Endothelial cell of umbilical vein (primary cell): ENCODE results near the gene LHFPL5. TPM values are rescaled to one million over a fixed set of nuclear protein-coding genes. Genes with fewer than 3 reads are reported as not detected.

Source experiments
- BruUV-seq: library from RNA; stranded (reverse); fragments of 400-500 nt; replicated peaks from 2 replicates; lab custom pipeline; 2021; lab: Mats Ljungman, UMichigan
- CTCF ChIA-PET: fragments of 300-600, 350-600 bp; sonication (Branson Sonifier 250); formaldehyde crosslinking; loops from one replicate; lab custom pipeline; 2021; ENCODE audit warnings: antibody characterized with exemption, inconsistent platforms; lab: Charles Lee
- POLR2A ChIA-PET: fragments of 300-600, 350-600 bp; sonication (Branson Sonifier 250); formaldehyde crosslinking; loops from one replicate; lab custom pipeline; 2021; ENCODE audit warnings: antibody characterized with exemption, inconsistent platforms; lab: Charles Lee
- DNase-seq: peaks from one replicate; pipeline ENCODE4 v3.0.0-alpha.2; 2011; ENCODE audit warnings: low read depth, low spot score
- FAIRE-seq: peaks from 2 replicates; lab custom pipeline; 2011; peaks lifted over from hg19 to GRCh38; lab: Jason Lieb, UNC
- H2AFZ ChIP-seq: 2 replicates; pipeline ENCODE4 v1.6.0; 2012; ENCODE audit warnings: low read depth, low read length, control low read depth, inconsistent platforms
- H3K27ac ChIP-seq: 2 replicates; pipeline ENCODE4 v1.5.1; 2011; ENCODE audit warnings: low read depth, mild to moderate bottlenecking, control low read depth, low read length, moderate library complexity; ENCODE audit not compliant: insufficient read depth
- H3K27me3 ChIP-seq, 2 experiments: 2 replicates each; pipeline versions ENCODE4 v1.6.0 to v1.6.1; 2011; ENCODE audit warnings: low read length in 2 of 2, mixed read lengths in 1 of 2; ENCODE audit not compliant: control insufficient read depth in 2 of 2, insufficient read depth in 2 of 2
- H3K36me3 ChIP-seq, 2 experiments: 2 replicates in 1 of 2; 3 replicates in 1 of 2; pipeline ENCODE4 v1.5.1; 2011; ENCODE audit warnings: low read length in 2 of 2, mild to moderate bottlenecking in 1 of 2, moderate library complexity in 1 of 2; ENCODE audit not compliant: control insufficient read depth in 2 of 2, insufficient read depth in 2 of 2; ENCODE audit errors: extremely low read depth in 1 of 2
- H3K4me1 ChIP-seq: 3 replicates; pipeline ENCODE4 v1.5.1; 2011; ENCODE audit warnings: mild to moderate bottlenecking, low read length; ENCODE audit not compliant: control insufficient read depth, insufficient read depth; ENCODE audit errors: extremely low read depth
- H3K4me2 ChIP-seq: 2 replicates; pipeline ENCODE4 v1.6.1; 2011; ENCODE audit warnings: low read length, control low read depth, mixed read lengths; ENCODE audit not compliant: insufficient read depth
- H3K4me3 ChIP-seq, 3 experiments: fragments of 200-600 bp in 1 of 3; sonication (generic), shearing (Covaris generic) in 1 of 3; replicated peaks in 1 of 3; 2 replicates each; pipeline ENCODE4 v1.5.1; 2011 to 2016; ENCODE audit warnings: control low read depth in 3 of 3, low read length in 3 of 3, mild to moderate bottlenecking in 2 of 3, inconsistent platforms in 1 of 3, low read depth in 1 of 3, moderate library complexity in 1 of 3; ENCODE audit not compliant: insufficient read depth in 1 of 3
- H3K79me2 ChIP-seq: 2 replicates; pipeline ENCODE4 v1.6.0; 2012; ENCODE audit warnings: low read length, inconsistent platforms; ENCODE audit not compliant: control insufficient read depth, insufficient read depth
- H3K9ac ChIP-seq: replicated peaks from 2 replicates; pipeline ENCODE3; 2011; ENCODE audit warnings: low read length, control low read depth; ENCODE audit not compliant: insufficient read depth; ENCODE audit errors: extremely low read depth
- H3K9me1 ChIP-seq: replicated peaks from 3 replicates; pipeline ENCODE4 v1.6.0; 2011; ENCODE audit warnings: mild to moderate bottlenecking, low read length; ENCODE audit not compliant: control insufficient read depth, insufficient read depth; ENCODE audit errors: extremely low read depth
- H3K9me3 ChIP-seq: replicated peaks from 2 replicates; pipeline ENCODE4 v1.5.1; 2012; ENCODE audit warnings: low read length, inconsistent platforms; ENCODE audit not compliant: control insufficient read depth, insufficient read depth
- H4K20me1 ChIP-seq: replicated peaks from 2 replicates; pipeline ENCODE3; 2011; ENCODE audit warnings: mild to moderate bottlenecking, low read length; ENCODE audit not compliant: control insufficient read depth, insufficient read depth; ENCODE audit errors: extremely low read depth
- EZH2 ChIP-seq: IDR thresholded peaks from 2 replicates; pipeline ENCODE4 v1.6.1; 2012; ENCODE audit warnings: borderline replicate concordance, low read depth, mild to moderate bottlenecking, moderate library complexity, low read length, inconsistent platforms; ENCODE audit not compliant: severe bottlenecking
- FOS ChIP-seq: IDR thresholded peaks from 2 replicates; pipeline ENCODE4 v1.6.1; 2011; ENCODE audit warnings: mild to moderate bottlenecking, low read length, moderate library complexity, borderline replicate concordance; ENCODE audit not compliant: insufficient read depth
- GATA2 ChIP-seq: IDR thresholded peaks from 2 replicates; pipeline ENCODE4 v1.7.0; 2011; ENCODE audit warnings: low read depth, mild to moderate bottlenecking, moderate library complexity, mixed read lengths, low read length; ENCODE audit not compliant: insufficient read length, insufficient read depth
- JUN ChIP-seq: IDR thresholded peaks from 2 replicates; pipeline ENCODE4 v1.6.1; 2011; ENCODE audit warnings: borderline replicate concordance, low read depth; ENCODE audit not compliant: insufficient read length, insufficient read depth
- MYC ChIP-seq: IDR thresholded peaks from one replicate; pipeline ENCODE4 v1.6.1; 2011; ENCODE audit warnings: mild to moderate bottlenecking, low read depth, low read length
- POLR2A ChIP-seq: IDR thresholded peaks from 2 replicates; pipeline ENCODE4 v1.6.1; 2012; ENCODE audit warnings: low read depth, mild to moderate bottlenecking, control low read depth, low read length
- POLR2AphosphoS5 ChIP-seq: IDR thresholded peaks from 2 replicates; pipeline ENCODE4 v1.6.1; 2012; ENCODE audit warnings: low read depth, mild to moderate bottlenecking, control low read depth, low read length, moderate library complexity; ENCODE audit not compliant: insufficient read depth
- dilution Hi-C: fragments of 300-500 bp; cut with MboI; formaldehyde crosslinking; loops from one replicate; pipeline ENCODE4 v1.15.0; 2019; ENCODE audit warnings: low sequenced_read_pairs; ENCODE audit not compliant: extremely low pct_ligation_motif_present
- intact Hi-C: fragments of 100-400 bp; cut with micrococcal nuclease; formaldehyde crosslinking; loops from one replicate; pipeline ENCODE4 v1.10.0; 2022
- polyA plus RNA-seq, 4 experiments: library from polyadenylated mRNA; depleted of rRNA in 3 of 4; stranded (reverse) in 3 of 4; unstranded in 1 of 4; fragments of >200 nt; gene quantifications; 2 replicates each; pipeline versions ENCODE4 v1.2.1 to v1.2.3, GENCODE V29; 2011 to 2012; ENCODE audit warnings: missing spikeins in 1 of 4
- total RNA-seq: library from RNA; stranded (reverse); gene quantifications from 2 replicates; pipeline ENCODE4 v1.2.3, GENCODE V29; 2021
- TF ChIP-seq, protein P1 (sequence below), 2 donors: IDR thresholded peaks; 1 replicate in 1 of 2; 2 replicates in 1 of 2; pipeline ENCODE4 v1.5.1; 2011; ENCODE audit warnings: low read length in 2 of 2, mild to moderate bottlenecking in 2 of 2, moderate library complexity in 2 of 2, control low read depth in 1 of 2, inconsistent platforms in 1 of 2, low read depth in 1 of 2; ENCODE audit not compliant: insufficient read depth in 1 of 2; ENCODE audit errors: extremely low read depth in 1 of 2
- TF ChIP-seq, protein P2 (sequence below): IDR thresholded peaks from 2 replicates; pipeline ENCODE4 v1.6.1; 2011; ENCODE audit not compliant: insufficient read depth, insufficient read length

Gene LHFPL5
- total and polyA plus RNA-seq, 2 donors (not counting 3 experiments of a cell fraction or from before 2014, with no cell fraction given) = not detected

DNA sequence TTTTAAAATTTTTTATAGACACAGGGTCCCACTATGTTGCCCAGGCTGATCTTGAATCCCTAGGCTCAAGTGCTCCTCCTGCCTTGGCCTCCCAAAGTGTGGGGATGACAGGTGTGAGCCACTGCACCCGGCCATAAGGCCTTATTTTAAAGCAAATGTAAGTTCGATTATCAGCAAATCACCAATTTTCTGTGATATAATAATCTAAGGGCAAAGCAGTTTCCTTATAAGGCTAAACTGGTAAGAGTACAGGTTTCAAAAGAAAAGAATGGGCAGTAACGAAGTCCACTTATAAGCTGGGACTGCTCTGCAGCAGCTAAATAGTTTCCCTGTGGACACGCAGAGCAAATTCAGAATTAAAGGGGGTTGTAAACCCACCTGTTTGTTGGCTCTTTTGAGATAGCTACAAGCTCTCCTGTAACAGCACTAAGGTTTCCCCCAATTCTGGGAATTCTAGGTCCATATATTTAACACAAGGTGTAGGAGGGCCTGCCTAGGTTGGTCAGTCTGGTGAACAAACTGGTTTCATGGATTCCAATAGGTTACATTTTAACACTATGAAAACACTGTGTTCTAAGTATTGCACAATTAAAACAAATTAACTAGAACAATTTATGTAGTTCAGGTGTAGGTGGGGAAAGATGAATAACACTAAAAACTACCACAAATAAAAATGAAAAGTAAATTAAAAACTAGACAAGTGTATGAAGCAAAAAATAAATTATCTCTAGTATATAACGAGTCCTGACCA is 26.3 kb downstream of the LHFPL5 start:
- H3K36me3 ChIP-seq = peaks cover 7 to 8% of the 10 kb centered on the region in 2 experiments
- H4K20me1 ChIP-seq = no peaks in the 10 kb centered on the region
- no TSS peak for BruUV-seq
- dilution Hi-C loops (no loop called here), intact Hi-C loops (no loop called here)
- no peak overlapping the region for H3K27ac ChIP-seq
- H3K4me3 ChIP-seq = no peak overlapping the region
- DNase-seq (no peak), FAIRE-seq (no peak)
- H2AFZ ChIP-seq = no peak overlapping the region
- ChIA-PET POLR2A (no interaction called here), CTCF (no interaction called here)
- no peak overlapping the region for H3K9ac ChIP-seq
- no peaks in the 10 kb centered on the region for H3K4me1 ChIP-seq
- H3K27me3 ChIP-seq = no peaks in the 10 kb centered on the region
- H3K79me2 ChIP-seq = no peaks in the 10 kb centered on the region
- no peaks in the 10 kb centered on the region for H3K9me1 ChIP-seq
- no peaks in the 10 kb centered on the region for H3K9me3 ChIP-seq
- TF ChIP-seq MYC (no peak), FOS (no peak), POLR2AphosphoS5 (no peak), JUN (no peak), EZH2 (no peak), POLR2A (no peak), GATA2 (no peak)
- TF ChIP-seq, protein P1, sequence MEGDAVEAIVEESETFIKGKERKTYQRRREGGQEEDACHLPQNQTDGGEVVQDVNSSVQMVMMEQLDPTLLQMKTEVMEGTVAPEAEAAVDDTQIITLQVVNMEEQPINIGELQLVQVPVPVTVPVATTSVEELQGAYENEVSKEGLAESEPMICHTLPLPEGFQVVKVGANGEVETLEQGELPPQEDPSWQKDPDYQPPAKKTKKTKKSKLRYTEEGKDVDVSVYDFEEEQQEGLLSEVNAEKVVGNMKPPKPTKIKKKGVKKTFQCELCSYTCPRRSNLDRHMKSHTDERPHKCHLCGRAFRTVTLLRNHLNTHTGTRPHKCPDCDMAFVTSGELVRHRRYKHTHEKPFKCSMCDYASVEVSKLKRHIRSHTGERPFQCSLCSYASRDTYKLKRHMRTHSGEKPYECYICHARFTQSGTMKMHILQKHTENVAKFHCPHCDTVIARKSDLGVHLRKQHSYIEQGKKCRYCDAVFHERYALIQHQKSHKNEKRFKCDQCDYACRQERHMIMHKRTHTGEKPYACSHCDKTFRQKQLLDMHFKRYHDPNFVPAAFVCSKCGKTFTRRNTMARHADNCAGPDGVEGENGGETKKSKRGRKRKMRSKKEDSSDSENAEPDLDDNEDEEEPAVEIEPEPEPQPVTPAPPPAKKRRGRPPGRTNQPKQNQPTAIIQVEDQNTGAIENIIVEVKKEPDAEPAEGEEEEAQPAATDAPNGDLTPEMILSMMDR (IDR thresholded peaks at IDR 0.05; ENCODE audit: extremely low read depth in 1 of 2, insufficient read depth in 1 of 2, low read depth in 1 of 2, low read length in 2 of 2) = no peak
- TF ChIP-seq, protein P2, sequence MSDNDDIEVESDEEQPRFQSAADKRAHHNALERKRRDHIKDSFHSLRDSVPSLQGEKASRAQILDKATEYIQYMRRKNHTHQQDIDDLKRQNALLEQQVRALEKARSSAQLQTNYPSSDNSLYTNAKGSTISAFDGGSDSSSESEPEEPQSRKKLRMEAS = no peak
- H3K4me2 ChIP-seq = no peak overlapping the region
